HG03108 (cell line): Measurements from ENCODE around the gene FRMD4A.

Experiments used
- ATAC-seq: cut with Tn5 transposase; IDR thresholded peaks from one replicate; pipeline ENCODE4 v1.9.1; 2021; ENCODE audit warnings: moderate library complexity; ENCODE audit not compliant: unreplicated experiment

Gene FRMD4A

DNA sequence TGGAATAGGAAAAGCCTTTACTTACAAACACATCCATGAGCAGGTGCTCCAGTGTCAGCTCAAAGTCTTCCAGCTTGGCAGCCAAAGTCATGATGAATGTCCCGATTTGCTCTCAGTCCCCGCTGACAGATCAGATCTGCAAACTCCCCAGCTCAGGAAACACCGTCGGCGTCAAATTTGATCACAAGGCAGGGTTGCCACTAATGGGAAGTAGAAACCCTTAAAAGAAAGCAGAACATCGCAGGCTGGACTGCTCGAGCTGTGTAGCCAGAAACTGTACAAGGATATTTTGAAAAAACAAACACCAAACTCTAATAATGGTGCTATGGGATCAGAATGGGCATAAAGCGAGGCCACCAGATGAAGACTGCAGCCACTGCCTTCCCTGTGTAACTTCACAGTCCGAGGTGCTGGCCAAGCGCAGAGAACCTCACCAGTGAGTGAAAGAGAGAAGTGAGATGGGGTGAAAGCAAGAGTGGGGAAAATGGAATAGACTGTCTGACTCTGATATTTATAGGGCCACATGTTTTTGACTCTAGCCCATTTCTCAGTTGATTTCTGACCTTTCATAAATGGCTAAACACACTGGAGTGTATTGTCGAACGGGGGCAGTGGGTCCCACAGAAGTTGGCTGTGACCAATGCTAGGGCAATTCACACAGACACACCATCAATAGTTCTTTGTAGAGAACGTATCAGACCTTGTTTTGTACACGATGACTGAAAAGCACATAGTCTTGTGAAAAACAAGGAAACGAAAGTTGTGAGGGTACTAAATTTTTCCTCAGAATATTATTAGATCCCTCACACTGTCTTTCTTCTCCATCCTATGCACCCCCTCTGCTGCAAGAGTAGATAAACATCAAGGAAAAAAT lies 306.2 kb downstream of the FRMD4A start:
- ATAC-seq, result no peak

DNA sequence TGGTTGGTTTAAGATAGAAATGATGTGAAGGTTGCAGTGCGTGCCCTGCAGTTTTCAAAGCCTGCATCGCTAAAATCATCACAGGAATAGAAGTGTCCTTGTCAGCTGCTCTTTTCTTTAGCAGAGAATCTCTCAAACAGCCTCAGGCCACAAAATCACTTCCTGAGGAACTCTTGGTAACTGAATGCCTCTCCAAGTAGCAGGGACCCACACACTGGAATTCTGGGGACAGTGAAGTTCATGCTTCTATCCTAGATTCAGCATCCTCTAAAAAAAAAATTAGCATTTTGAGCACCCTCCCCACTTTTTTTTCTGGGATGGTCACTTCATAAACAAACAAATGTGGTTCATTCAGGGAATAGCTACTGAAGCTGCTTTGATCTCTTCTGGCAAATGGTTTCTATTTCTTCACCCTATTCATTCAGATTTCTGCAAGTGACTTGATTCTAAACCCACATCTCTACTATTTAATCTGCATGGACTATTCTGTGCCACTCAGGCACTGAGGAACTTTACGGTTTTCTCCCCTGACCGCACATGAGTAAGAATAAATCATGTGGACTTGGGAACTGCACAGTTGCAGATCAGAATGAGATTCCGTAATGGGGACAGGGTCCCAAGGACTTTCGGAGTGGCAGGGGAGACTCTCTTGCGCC lies 306.9 kb downstream of the FRMD4A start:
- ATAC-seq, result no peak

GRCh38 chr10:14022954-14023672 lies 307.6 kb downstream of the FRMD4A start:
- ATAC-seq, result no peak

GRCh38 chr10:14022052-14022451 lies 308.7 kb downstream of the FRMD4A start:
- ATAC-seq, result no peak

- no peak for ATAC-seq
Measured at GRCh38 chr10:14020037-14020664, 310.6 kb downstream of the FRMD4A start.

GRCh38 chr10:14017467-14017866 lies 313.3 kb downstream of the FRMD4A start:
- no peak for ATAC-seq

GRCh38 chr10:14016931-14017333 lies 313.8 kb downstream of the FRMD4A start:
- ATAC-seq, result no peak

DNA sequence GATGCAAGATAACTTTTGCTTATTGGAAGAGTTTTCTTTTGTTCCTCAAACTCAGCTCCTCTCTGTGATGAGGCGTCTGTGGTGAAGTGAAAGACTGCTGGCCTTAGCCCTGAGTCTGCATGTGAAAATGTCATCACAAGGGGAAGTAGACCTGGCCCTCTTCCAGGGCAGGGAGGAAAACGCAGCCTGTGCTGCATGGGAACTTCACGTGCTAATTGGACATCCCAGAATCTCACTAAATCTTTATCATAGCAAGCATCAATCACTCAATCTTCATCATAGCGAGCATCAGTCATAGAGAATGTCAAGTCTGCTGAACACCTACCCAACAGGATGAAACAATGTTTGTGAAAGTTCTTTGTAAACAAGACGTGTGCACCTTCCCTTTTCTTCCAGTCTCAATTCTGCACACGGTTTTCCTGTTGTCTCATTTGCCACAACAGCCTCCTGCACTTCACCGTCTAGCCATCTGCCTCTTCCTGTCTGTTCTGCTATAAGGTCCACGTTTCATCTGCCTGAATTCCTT lies 314.6 kb downstream of the FRMD4A start:
- ATAC-seq, result no peak

DNA sequence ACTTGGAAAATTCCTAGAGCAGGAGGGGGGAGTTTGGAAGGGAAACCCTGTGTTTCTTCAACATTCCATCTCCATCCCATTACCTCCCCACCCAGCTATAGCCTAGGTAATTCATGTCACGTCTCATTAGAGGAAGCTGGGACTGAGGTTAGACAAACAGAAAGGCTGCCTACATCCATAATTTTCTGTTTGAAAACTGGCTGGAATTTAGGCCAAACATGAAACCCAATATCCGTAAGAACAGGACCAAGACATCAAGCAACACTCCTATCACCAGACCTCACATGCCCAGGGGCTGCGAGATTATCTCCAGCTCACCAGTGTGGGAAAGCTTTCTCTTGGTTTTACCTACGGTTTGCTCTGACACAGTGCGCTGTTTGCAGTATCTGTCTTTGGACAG lies 316.3 kb downstream of the FRMD4A start:
- no peak for ATAC-seq

DNA sequence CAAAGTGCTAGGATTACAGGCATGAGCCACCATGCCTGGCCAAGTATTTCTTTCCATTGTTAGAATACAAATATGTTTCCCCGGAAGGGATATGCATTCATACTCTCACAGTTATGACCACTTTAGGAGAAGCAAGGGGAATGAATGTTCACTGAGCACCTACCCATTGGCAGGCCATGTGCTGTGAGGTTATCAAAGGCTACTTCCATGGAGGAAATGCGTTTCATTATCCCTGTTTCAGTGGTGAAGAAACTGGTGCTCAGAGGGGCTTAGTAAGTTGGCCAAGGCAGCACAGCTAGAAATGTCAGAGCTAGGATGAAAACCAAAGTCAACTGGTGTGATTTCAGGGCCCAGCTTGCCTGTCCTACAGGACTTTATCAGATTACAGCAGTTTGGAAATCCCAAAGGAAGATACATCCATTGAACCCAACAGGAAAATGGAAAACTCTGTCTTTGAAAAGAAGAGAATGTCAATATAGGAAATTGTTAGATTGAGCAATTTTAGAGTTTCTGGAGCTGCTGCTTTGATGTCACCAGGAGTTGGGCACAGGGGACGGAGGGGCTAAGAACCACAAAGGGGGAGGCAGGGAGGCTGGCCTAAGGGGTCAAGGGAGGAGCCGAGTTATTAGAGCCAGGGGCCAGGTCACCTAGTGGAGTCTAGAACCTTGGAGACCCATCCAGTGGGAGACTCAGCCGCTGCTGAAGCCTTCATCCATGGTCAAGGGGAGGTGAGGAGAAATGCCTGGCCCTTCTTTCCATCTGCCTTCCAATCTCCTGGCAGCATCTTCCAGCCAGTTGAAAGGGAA lies 319.8 kb downstream of the FRMD4A start:
- no peak for ATAC-seq

DNA sequence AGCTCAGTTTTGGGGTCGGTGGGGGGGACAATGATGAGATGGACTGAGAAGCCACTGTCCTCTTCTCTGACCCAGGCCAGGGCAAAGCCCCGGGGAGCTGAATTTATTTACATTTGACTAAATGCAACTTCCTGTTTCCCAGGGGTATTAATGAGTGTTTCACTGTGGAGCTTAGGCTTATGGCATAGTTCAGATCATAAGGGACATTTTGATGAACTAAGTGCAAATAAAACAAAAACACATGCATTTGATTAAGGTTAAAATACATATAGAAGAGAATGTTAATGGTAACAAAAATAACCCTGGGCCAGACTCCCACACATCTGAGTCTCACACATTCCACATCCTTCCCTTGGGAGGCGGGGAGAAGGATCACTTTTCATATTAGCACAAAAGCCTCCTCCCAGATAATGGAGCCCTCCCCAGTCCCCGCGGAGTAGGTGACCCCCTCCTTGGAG lies 320.6 kb downstream of the FRMD4A start:
- no peak for ATAC-seq

DNA sequence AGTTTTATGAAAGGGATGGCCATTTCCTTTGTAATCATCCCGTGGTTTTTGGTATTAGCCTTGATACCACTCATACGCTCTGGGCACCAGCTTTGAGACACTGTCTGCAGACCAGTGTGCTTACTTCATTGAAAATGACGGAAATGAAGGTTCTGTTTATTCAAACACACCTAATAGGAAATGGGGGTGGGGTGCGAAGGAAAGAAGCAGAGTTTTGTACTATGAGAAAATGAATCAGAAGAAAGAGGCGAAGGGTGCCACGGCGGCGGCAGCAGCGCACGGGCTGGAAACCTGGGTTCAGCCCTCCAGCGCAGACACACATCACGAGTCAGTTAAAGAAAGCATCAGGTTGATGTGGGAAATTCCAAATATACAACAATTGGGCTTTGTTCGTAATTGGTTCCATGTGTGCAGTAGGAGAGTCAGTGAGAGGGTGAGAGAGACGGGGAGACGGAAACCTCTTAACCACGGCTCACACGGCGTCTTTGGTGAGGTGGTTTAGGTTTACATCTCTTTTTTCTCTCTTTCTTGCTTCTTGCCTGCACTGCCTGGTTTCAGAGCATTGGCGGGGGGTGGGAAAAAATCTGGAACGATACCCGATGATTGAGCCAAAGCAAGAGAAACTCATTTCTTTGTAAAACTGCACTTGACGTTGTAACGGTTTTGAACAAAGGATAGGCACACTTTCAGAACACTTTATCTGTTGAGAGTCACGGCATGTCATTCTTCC lies 321.2 kb downstream of the FRMD4A start:
- no peak for ATAC-seq

GRCh38 chr10:14008740-14009080 lies 322.0 kb downstream of the FRMD4A start:
- ATAC-seq, result no peak

GRCh38 chr10:14004536-14004935 lies 326.2 kb downstream of the FRMD4A start:
- ATAC-seq, result no peak

DNA sequence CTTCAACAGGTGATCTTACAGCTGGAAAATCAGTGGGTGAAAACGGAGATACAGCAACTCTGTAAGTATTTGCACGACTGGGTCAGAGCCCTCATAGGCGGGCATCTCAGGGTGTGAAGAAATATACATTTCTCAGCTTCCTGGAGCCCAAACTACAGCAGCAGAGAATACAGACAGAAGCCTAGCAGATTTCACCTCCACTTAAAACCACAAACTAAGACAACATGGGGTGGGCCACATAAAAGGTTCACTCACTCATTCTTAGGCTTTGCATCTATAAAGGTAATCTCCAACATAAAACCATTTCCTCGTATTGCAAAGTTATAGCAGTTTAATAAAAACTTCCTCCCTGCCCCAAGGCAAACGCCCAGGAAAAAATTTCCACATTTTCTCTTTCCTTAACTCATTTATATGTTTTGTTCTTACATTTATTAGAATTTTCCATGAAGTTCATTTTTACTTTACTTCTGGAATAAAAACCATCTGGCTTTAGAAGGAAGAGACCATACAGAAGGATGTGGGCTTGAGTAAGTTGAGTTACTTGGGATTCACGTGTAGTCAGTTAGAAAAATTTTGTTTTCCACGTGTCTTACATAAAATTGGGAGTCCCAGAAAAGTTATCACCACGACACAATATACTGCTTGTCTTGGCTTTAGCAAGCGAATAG lies 327.1 kb downstream of the FRMD4A start:
- ATAC-seq, result no peak

DNA sequence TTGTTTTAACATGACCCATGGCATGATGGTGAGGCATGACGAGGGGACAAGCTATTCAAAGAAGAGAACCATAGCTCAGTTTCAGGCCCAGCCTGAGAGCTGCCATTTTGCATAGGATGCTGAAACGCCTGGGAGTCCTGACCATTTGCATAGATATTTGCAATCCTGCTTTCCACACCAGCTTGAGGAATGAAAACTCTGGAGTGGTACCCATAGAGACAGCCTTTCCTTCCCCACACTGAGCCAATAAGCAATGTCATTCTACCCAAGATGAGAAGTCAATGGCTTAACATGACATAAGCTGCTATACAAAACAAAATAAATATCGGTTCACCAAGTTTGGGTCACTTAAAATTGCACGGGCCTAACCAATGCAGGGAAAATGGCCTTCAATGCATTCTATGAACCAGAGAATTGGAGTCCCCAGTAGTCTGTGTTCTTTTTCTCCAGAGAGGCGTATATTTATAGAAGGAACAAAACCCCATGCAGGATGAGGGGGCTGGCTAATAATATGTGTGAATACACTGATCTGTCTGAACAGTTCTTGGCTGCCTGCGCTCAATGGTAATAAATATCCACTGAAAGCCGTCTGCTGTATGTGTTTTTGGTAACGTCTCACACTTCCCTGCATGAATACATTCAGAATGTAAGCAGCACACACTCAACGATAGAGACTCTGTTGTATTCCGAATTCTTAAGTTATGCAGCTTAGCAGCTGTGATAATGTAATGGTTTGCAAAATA lies 329.3 kb downstream of the FRMD4A start:
- no peak for ATAC-seq

DNA sequence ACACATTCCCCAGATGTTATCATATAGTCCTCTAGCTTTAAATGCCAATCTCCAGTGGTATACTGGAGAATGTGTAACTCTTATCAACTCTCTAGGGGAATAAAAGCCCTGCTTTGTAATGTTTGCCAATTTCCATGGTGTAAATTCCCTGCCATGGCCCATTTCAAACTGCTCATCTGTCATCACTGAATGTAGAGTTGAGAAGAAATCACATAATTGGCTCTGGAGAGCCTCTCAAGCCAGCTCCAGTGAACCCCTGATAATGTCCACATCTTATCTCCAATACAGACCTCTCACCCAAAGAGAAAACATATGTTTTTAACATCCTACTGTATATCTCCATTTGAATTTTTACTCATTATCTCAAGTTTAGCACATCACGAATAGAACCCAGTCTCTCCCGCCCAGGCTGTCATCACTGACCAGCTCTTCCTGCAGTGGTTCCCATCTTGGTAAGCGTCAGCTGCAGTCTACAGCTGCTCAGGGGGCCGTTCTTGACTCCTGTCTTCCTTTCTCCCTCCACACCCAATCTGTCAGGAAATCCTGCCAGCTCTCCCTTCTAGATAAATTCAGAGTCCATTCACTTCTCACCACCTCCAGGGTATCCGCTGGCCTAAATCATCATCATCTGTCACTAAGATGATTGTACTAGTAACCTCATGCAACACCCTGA lies 332.4 kb downstream of the FRMD4A start:
- ATAC-seq, result no peak

DNA sequence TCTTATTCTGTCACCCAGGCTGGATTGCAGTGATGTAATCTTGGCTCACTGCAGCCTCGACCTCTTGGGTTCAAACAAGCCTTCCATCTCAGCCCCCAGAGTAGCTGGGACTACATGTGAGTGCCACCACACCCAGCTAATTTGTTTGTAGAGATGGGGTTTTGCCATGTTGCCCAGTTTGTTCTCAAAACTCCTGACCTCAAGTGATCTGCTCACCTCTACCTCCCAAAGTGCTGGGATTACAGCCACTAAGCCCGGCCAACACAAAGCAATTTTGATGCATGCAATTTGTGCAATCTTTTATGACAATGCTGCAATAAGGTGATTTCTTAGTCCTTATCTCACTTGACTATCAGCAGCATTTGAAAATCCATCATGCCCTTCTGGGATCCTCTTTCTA lies 333.1 kb downstream of the FRMD4A start:
- no peak for ATAC-seq
